Measurements from ENCODE around the gene TIMM9.
"Not testable (repeated sequence)": the region's sequence is repeated elsewhere in the genome, so short reads cannot be mapped to it uniquely, and the experiment has no call there.

The TIMM9 gene

GRCh38 chr14:58427281-58428117, at the start of gene TIMM9, which contains the start of gene KIAA0586:
Gene TIMM9, minus strand, starts transcription at chr14:58427531. Its CDS starts 15,586 bp downstream, at chr14:58411945.
Gene KIAA0586, plus strand, starts transcription at chr14:58427719. Its CDS starts 546 bp downstream, at chr14:58428265.
- DNase-seq, result peak; percentile 99

- no peak for DNase-seq
These were observed 49.0 kb upstream of the TIMM9 start for GRCh38 chr14:58476320-58476719.

GRCh38 chr14:58469309-58469708, 42.0 kb upstream of the TIMM9 start:
- DNase-seq, result no peak

- DNase-seq, result no peak
These were observed 40.2 kb upstream of the TIMM9 start for GRCh38 chr14:58467575-58467974.

GRCh38 chr14:58466459-58466858, 39.1 kb upstream of the TIMM9 start:
- no peak for DNase-seq

GRCh38 chr14:58465421-58465820, 38.1 kb upstream of the TIMM9 start:
- no peak for DNase-seq

- no peak for DNase-seq
These were observed 37.3 kb upstream of the TIMM9 start for GRCh38 chr14:58464652-58465051.

- no peak for DNase-seq
These were observed 35.8 kb upstream of the TIMM9 start for GRCh38 chr14:58463147-58463546.

GRCh38 chr14:58460772-58461171, 33.4 kb upstream of the TIMM9 start:
- no peak for DNase-seq

GRCh38 chr14:58455593-58456265, 28.4 kb upstream of the TIMM9 start:
- no peak for DNase-seq

GRCh38 chr14:58444627-58445026, 17.3 kb upstream of the TIMM9 start:
- DNase-seq, result no peak

GRCh38 chr14:58439476-58439875, 12.1 kb upstream of the TIMM9 start:
- DNase-seq, result no peak

GRCh38 chr14:58430156-58430555, 2.8 kb upstream of the TIMM9 start:
- DNase-seq, result no peak

- peak; percentile 64 for DNase-seq
These were observed 870 bp upstream of the TIMM9 start for GRCh38 chr14:58428118-58428683.

- peak; percentile 63 for DNase-seq
These were observed 556 bp downstream of the TIMM9 start for GRCh38 chr14:58426670-58427280.

- DNase-seq, result not testable (repeated sequence)
These were observed 10.4 kb downstream of the TIMM9 start for GRCh38 chr14:58416934-58417333.

- DNase-seq, result no peak
These were observed 11.4 kb downstream of the TIMM9 start for GRCh38 chr14:58415636-58416547.

- no peak for DNase-seq
These were observed 12.5 kb downstream of the TIMM9 start for GRCh38 chr14:58414845-58415244.

GRCh38 chr14:58408681-58409215, 18.6 kb downstream of the TIMM9 start:
- no peak for DNase-seq

GRCh38 chr14:58401587-58401986, 25.7 kb downstream of the TIMM9 start:
- DNase-seq, result no peak

- no peak for DNase-seq
These were observed 28.4 kb downstream of the TIMM9 start for GRCh38 chr14:58398895-58399294.

GRCh38 chr14:58398495-58398894, 28.8 kb downstream of the TIMM9 start:
- DNase-seq, result no peak
